ENCODE measurements around the gene SUGP2.

SUGP2 gene

DNA sequence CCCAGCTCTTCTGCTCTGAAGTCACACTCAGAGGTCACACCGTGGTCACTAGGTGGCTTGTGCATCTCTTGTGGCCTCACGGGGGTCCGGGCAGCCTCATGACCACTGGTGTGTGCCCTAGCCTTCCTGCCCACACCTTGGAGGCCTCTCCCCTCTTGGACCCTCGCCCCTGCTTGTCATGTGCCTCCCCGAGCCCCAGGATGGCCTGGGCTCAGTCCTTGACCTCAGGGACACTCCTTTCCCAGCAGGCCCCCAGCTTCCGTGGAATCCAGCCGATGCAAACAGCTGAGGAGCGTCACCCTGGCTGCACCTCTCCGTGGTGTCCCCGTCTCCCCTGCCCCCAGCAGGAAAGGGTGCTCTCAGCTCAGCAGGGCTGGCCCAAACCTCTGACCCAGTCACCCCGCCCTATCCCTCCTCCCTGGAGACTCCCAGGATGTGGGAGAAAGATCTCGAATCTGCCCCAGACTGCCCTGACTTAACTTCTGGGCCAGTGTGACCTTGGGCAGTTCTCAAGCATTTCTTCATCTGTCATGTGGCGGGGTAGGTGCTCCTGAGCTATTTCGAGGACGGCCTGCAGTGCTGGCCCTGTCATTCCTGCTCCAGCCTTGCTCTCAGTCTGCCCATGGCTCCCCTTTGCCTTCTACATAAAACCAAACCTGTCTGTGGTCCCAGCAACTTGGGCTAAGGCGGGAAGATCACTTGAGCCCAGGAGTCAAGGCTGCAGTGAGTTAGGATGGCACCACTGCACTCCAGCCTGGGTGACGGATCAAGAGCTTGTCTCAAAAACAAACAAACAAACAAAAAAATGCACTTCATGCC, 25.9 kb upstream of the SUGP2 start:
- Histone ChIP-seq H2AFZ (ENCODE audit: low read depth, low read length) (no peak overlapping the region), H3K79me1 (replicated peaks; ENCODE audit: low read length, poor library complexity, severe bottlenecking) (peaks cover 18% of the 10 kb centered on the region), H4K91ac (ENCODE audit: low read length) (no peak overlapping the region), H3K4me2 (ENCODE audit: low read length, poor library complexity, severe bottlenecking) (no peak overlapping the region), H3K4me3 (ENCODE audit: insufficient read depth in 1 of 2, low read depth in 1 of 2, low read length in 2 of 2) (no peak overlapping the region), H2BK120ac (ENCODE audit: low read depth, low read length) (no peak overlapping the region), H4K8ac (ENCODE audit: low read length) (no peak overlapping the region), H2BK12ac (ENCODE audit: low read length in 2 of 2) (no peak overlapping the region), H3K18ac (ENCODE audit: low read depth in 1 of 2, low read length in 2 of 2) (no peak overlapping the region), H2AK5ac (ENCODE audit: low read length, severe bottlenecking) (no peak overlapping the region), H3K23ac (ENCODE audit: low read length in 2 of 2) (no peak overlapping the region), H2BK5ac (ENCODE audit: low read depth, low read length, poor library complexity, severe bottlenecking) (no peak overlapping the region), H3K4me1 (ENCODE audit: control insufficient read depth, insufficient read depth, low read depth, low read length) (peaks cover 18% of the 10 kb centered on the region), H3K4ac (ENCODE audit: low read depth in 1 of 2, low read length in 2 of 2) (no peak overlapping the region), H3K27ac (ENCODE audit: low read length, poor library complexity, severe bottlenecking) (no peak overlapping the region), H3K14ac (ENCODE audit: low read length in 2 of 2) (no peak overlapping the region), H3K27me3 (ENCODE audit: control insufficient read depth in 1 of 2, insufficient read depth in 1 of 2, low read length in 2 of 2) (no peaks in the 10 kb centered on the region), H2BK15ac (ENCODE audit: low read depth, poor library complexity, severe bottlenecking) (no peak overlapping the region), H3K9ac (ENCODE audit: low read length) (no peak overlapping the region), H3K9me3 (ENCODE audit: control insufficient read depth, low read length) (no peaks in the 10 kb centered on the region), H3K36me3 (ENCODE audit: control insufficient read depth in 1 of 2, insufficient read depth in 2 of 2, low read depth in 1 of 2, low read length in 2 of 2) (peaks cover 46 to 68% of the 10 kb centered on the region in 2 experiments)
- 88% methylated on average over 17 of the region's 17 CpGs for whole genome bisulfite sequencing
- DNase-seq: no peak

DNA sequence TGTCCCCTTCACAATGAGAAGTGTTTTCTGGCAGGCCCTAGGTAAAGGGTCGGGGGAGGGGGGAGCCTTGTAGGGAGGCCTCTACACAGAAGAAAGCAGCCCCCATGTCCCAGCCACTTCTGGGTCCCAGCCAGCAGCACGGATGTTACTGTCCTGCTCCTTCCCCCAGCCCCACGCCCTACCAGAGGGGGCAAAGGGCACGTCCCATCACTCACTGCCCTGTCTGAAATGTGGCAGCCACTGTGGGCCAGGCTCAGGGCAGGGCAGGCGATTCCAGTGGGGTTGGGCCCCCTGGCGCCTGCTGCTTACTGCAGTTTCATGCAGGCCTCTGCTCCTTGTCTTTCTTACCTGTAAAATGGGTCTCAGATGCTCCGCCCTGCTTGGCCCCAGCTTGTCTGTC, 24.4 kb upstream of the SUGP2 start:
- Histone ChIP-seq H2BK5ac (ENCODE audit: low read depth, low read length, poor library complexity, severe bottlenecking) (no peak overlapping the region), H2AK5ac (ENCODE audit: low read length, severe bottlenecking) (no peak overlapping the region), H3K4me2 (ENCODE audit: low read length, poor library complexity, severe bottlenecking) (no peak overlapping the region), H3K27ac (ENCODE audit: low read length, poor library complexity, severe bottlenecking) (no peak overlapping the region), H3K9me3 (ENCODE audit: control insufficient read depth, low read length) (no peaks in the 10 kb centered on the region), H3K23ac (ENCODE audit: low read length in 2 of 2) (no peak overlapping the region), H2AFZ (ENCODE audit: low read depth, low read length) (no peak overlapping the region), H4K91ac (ENCODE audit: low read length) (no peak overlapping the region), H4K8ac (ENCODE audit: low read length) (no peak overlapping the region), H2BK15ac (ENCODE audit: low read depth, poor library complexity, severe bottlenecking) (no peak overlapping the region), H3K4ac (ENCODE audit: low read depth in 1 of 2, low read length in 2 of 2) (no peak overlapping the region), H3K4me1 (ENCODE audit: control insufficient read depth, insufficient read depth, low read depth, low read length) (peaks cover 13% of the 10 kb centered on the region), H3K14ac (ENCODE audit: low read length in 2 of 2) (no peak overlapping the region), H2BK12ac (ENCODE audit: low read length in 2 of 2) (no peak overlapping the region), H3K36me3 (ENCODE audit: control insufficient read depth in 1 of 2, insufficient read depth in 2 of 2, low read depth in 1 of 2, low read length in 2 of 2) (peaks cover 53 to 75% of the 10 kb centered on the region in 2 experiments), H3K9ac (ENCODE audit: low read length) (no peak overlapping the region), H3K79me1 (replicated peaks; ENCODE audit: low read length, poor library complexity, severe bottlenecking) (peaks cover 23% of the 10 kb centered on the region), H3K27me3 (ENCODE audit: control insufficient read depth in 1 of 2, insufficient read depth in 1 of 2, low read length in 2 of 2) (no peaks in the 10 kb centered on the region), H3K18ac (ENCODE audit: low read depth in 1 of 2, low read length in 2 of 2) (no peak overlapping the region), H3K4me3 (ENCODE audit: insufficient read depth in 1 of 2, low read depth in 1 of 2, low read length in 2 of 2) (no peak overlapping the region), H2BK120ac (ENCODE audit: low read depth, low read length) (no peak overlapping the region)
- DNase-seq: no peak
- 88% methylated on average over 7 of the region's 7 CpGs for WGBS

DNA sequence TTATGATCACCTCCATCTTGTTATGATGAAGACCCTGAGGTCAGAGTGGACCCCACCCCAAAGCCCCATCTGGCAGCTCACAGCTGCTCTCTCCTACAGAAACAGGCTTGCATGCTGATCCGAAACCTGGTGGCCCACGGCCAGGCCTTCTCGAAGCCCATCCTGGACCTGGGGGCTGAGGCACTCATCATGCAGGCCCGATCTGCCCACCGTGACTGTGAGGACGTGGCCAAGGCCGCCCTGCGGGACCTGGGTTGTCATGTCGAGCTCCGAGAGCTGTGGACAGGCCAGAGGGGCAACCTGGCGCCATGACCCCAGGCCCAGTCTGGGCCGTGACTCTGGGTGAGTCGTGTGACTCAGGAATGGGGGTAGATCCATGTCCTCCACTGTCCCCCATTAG, 24.0 kb upstream of the SUGP2 start:
- H3K14ac ChIP-seq (ENCODE audit: low read length in 2 of 2): no peak overlapping the region
- H3K9me3 ChIP-seq (ENCODE audit: control insufficient read depth, low read length): no peaks in the 10 kb centered on the region
- 97% methylated on average over 11 of the region's 13 CpGs for WGBS
- H3K27me3 ChIP-seq (ENCODE audit: control insufficient read depth in 1 of 2, insufficient read depth in 1 of 2, low read length in 2 of 2): no peaks in the 10 kb centered on the region
- no peak overlapping the region for H2BK12ac ChIP-seq (ENCODE audit: low read length in 2 of 2)
- peaks cover 11% of the 10 kb centered on the region for H3K4me1 ChIP-seq (ENCODE audit: control insufficient read depth, insufficient read depth, low read depth, low read length)
- no peak overlapping the region for H2AFZ ChIP-seq (ENCODE audit: low read depth, low read length)
- H2BK15ac ChIP-seq (ENCODE audit: low read depth, poor library complexity, severe bottlenecking): no peak overlapping the region
- H3K4me2 ChIP-seq (ENCODE audit: low read length, poor library complexity, severe bottlenecking): no peak overlapping the region
- no peak overlapping the region for H4K91ac ChIP-seq (ENCODE audit: low read length)
- H3K79me1 ChIP-seq (replicated peaks; ENCODE audit: low read length, poor library complexity, severe bottlenecking): peaks cover 23% of the 10 kb centered on the region
- H2AK5ac ChIP-seq (ENCODE audit: low read length, severe bottlenecking): no peak overlapping the region
- H3K9ac ChIP-seq (ENCODE audit: low read length): no peak overlapping the region
- H3K4me3 ChIP-seq (ENCODE audit: insufficient read depth in 1 of 2, low read depth in 1 of 2, low read length in 2 of 2): no peak overlapping the region
- H3K36me3 ChIP-seq (ENCODE audit: control insufficient read depth in 1 of 2, insufficient read depth in 2 of 2, low read depth in 1 of 2, low read length in 2 of 2): peaks cover 57 to 79% of the 10 kb centered on the region in 2 experiments
- H2BK120ac ChIP-seq (ENCODE audit: low read depth, low read length): no peak overlapping the region
- H4K8ac ChIP-seq (ENCODE audit: low read length): peak overlapping the region; percentile 19
- DNase-seq: no peak
- no peak overlapping the region for H3K27ac ChIP-seq (ENCODE audit: low read length, poor library complexity, severe bottlenecking)
- H3K23ac ChIP-seq (ENCODE audit: low read length in 2 of 2): no peak overlapping the region
- H3K18ac ChIP-seq (ENCODE audit: low read depth in 1 of 2, low read length in 2 of 2): no peak overlapping the region
- no peak overlapping the region for H2BK5ac ChIP-seq (ENCODE audit: low read depth, low read length, poor library complexity, severe bottlenecking)
- no peak overlapping the region for H3K4ac ChIP-seq (ENCODE audit: low read depth in 1 of 2, low read length in 2 of 2)

DNA sequence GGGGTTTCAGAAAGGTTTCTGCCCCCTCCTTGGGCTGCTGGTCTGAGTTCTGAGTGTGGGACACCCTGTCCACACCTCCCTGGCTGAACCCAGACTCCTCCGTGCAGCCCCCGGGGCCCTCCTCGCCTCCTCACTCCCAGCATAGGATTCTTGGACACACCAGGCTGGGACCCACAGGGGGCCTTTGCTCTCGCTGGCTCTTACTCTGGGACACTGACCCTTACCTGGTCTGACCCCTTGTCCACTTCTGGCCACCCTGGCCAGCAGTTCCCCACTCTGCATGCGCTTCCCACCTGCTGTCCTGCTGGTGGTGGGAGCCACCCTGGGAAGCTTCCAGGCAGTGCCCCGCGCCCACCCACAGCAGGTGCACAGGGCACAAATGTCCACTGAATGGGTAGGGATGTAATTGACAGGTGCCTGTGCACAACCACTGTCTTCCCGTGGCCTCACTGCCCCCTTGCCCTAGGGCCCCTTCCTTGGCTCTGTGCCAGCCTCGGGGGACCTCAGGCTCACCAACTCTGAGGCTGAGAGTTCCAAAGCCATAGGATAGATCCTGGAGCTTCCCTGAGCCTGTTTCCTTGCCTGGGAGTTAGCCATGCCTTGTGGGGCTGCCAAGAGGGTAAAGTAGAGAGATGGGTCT, 23.4 kb upstream of the SUGP2 start:
- Histone ChIP-seq H4K91ac (ENCODE audit: low read length) (no peak overlapping the region), H3K9ac (ENCODE audit: low read length) (no peak overlapping the region), H3K4me2 (ENCODE audit: low read length, poor library complexity, severe bottlenecking) (no peak overlapping the region), H3K14ac (ENCODE audit: low read length in 2 of 2) (no peak overlapping the region), H3K27ac (ENCODE audit: low read length, poor library complexity, severe bottlenecking) (no peak overlapping the region), H3K79me1 (replicated peaks; ENCODE audit: low read length, poor library complexity, severe bottlenecking) (peaks cover 23% of the 10 kb centered on the region), H2BK120ac (ENCODE audit: low read depth, low read length) (no peak overlapping the region), H4K8ac (ENCODE audit: low read length) (no peak overlapping the region), H3K27me3 (ENCODE audit: control insufficient read depth in 1 of 2, insufficient read depth in 1 of 2, low read length in 2 of 2) (no peaks in the 10 kb centered on the region), H2AK5ac (ENCODE audit: low read length, severe bottlenecking) (no peak overlapping the region), H2BK5ac (ENCODE audit: low read depth, low read length, poor library complexity, severe bottlenecking) (no peak overlapping the region), H2BK15ac (ENCODE audit: low read depth, poor library complexity, severe bottlenecking) (no peak overlapping the region), H3K18ac (ENCODE audit: low read depth in 1 of 2, low read length in 2 of 2) (no peak overlapping the region), H3K4me1 (ENCODE audit: control insufficient read depth, insufficient read depth, low read depth, low read length) (peaks cover 10% of the 10 kb centered on the region), H3K4me3 (ENCODE audit: insufficient read depth in 1 of 2, low read depth in 1 of 2, low read length in 2 of 2) (no peak overlapping the region), H2BK12ac (ENCODE audit: low read length in 2 of 2) (no peak overlapping the region), H3K23ac (ENCODE audit: low read length in 2 of 2) (no peak overlapping the region), H3K36me3 (ENCODE audit: control insufficient read depth in 1 of 2, insufficient read depth in 2 of 2, low read depth in 1 of 2, low read length in 2 of 2) (peaks cover 63 to 85% of the 10 kb centered on the region in 2 experiments), H2AFZ (ENCODE audit: low read depth, low read length) (no peak overlapping the region), H3K9me3 (ENCODE audit: control insufficient read depth, low read length) (no peaks in the 10 kb centered on the region), H3K4ac (ENCODE audit: low read depth in 1 of 2, low read length in 2 of 2) (no peak overlapping the region)
- DNase-seq: no peak
- 94% methylated on average over 9 of the region's 9 CpGs for WGBS

Measured in mesenchymal stem cell (in vitro differentiated cells and primary cell).